Aorta (tissue), 5 donors: ENCODE results near the gene NTM. TPM values are rescaled to one million over a fixed set of nuclear protein-coding genes. Genes with fewer than 3 reads are reported as not detected.

ENCODE experiments used
- ATAC-seq: fragments of 200-7000 bp; cut with Tn5 transposase; one replicate; pipeline ENCODE4 v1.9.1; 2022; ENCODE audit warnings: moderate library complexity; ENCODE audit not compliant: low FRiP score
- DNase-seq, 2 donors: peaks; one replicate each; pipeline ENCODE4 v3.0.0-alpha.2; 2020
- H3K27ac ChIP-seq, 2 donors: one replicate each; pipeline ENCODE4 v1.5.1; 2013; ENCODE audit warnings: low read length in 2 of 2, mild to moderate bottlenecking in 2 of 2, moderate library complexity in 2 of 2, control low read depth in 1 of 2, inconsistent platforms in 1 of 2, low read depth in 1 of 2
- H3K27me3 ChIP-seq, 2 donors: one replicate each; pipeline ENCODE4 v1.6.1; 2013; ENCODE audit warnings: control low read depth in 1 of 2, low read length in 1 of 2, mild to moderate bottlenecking in 1 of 2, moderate library complexity in 1 of 2; ENCODE audit not compliant: insufficient read depth in 2 of 2, control insufficient read depth in 1 of 2
- H3K36me3 ChIP-seq, 2 donors: one replicate each; pipeline ENCODE4 v1.6.1; 2013; ENCODE audit warnings: control low read depth in 1 of 2, low read length in 1 of 2, mild to moderate bottlenecking in 1 of 2; ENCODE audit not compliant: insufficient read depth in 2 of 2, control insufficient read depth in 1 of 2
- H3K4me1 ChIP-seq, 2 donors: one replicate each; pipeline ENCODE4 v1.6.1; 2013; ENCODE audit warnings: low read length in 2 of 2, control low read depth in 1 of 2, mild to moderate bottlenecking in 1 of 2, moderate library complexity in 1 of 2; ENCODE audit not compliant: insufficient read depth in 2 of 2, control insufficient read depth in 1 of 2
- H3K4me3 ChIP-seq, 2 donors: one replicate each; pipeline ENCODE4 v1.5.1; 2013; ENCODE audit warnings: low read length in 2 of 2, control low read depth in 1 of 2, mild to moderate bottlenecking in 1 of 2
- H3K9me3 ChIP-seq: one replicate; pipeline ENCODE4 v1.6.1; 2013; ENCODE audit warnings: mild to moderate bottlenecking, low read length; ENCODE audit not compliant: control insufficient read depth
- WGBS, 2 donors: extraction: QIAGEN DNeasy Blood & Tissue Kit; methylation state at CpG; one replicate each; pipeline ENCODE4 v1.1.7; 2013; 5-methylcytosine and 5-hydroxymethylcytosine counted together
- intact Hi-C, 2 donors: fragments of 100-400 bp; cut with DNase I; formaldehyde crosslinking; loops; one replicate each; pipeline versions ENCODE4 v1.14.2 to v1.15.0; 2022
- polyA plus RNA-seq, 2 donors: library from polyadenylated mRNA; stranded (reverse); fragments of 200-250 nt; gene quantifications; one replicate each; pipeline ENCODE4 v1.2.3, GENCODE V29; 2013
- total RNA-seq, 2 donors: library from RNA; stranded (reverse); fragmentation: NEBNext Ultra II Directional; extraction: Animal tissue kit (Norgen Biotek cat#: 25700); gene quantifications; one replicate each; pipeline ENCODE4 v1.2.1, GENCODE V29; 2021
- donor health status: healthy with polysubstance abuse.
- donor health status: Bipolar disorder and iron deficiency.
- donor health status: DM: no; HTN: no; CAD: no.
- donor health status: DM: no; HTN: no; CAD: no.
- donor health status: DM: yes; HTN: yes; CAD: no.

The NTM gene
- total and polyA plus RNA-seq, 4 donors = 0.28 to 5.3 (median 1.9) TPM; not detected in 1

DNA sequence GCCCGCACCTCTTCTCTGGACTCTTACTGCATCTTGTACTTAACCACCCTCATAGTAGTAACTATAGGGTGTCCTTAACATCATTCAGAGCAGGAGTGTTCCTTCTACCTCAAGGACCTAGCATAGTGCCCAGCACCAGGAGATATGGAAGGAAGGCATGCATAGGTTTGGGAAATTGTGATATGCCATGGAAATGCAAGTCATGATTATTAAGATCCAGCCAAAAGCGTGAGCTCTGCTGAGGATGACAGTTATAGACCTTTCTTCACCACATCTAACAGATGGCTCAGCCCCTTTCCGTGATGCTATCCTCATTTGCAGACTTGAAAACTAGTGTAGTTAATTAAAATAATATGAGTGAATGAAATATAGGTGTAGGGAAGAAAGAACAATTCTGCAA is 746.1 kb downstream of the NTM start:
- Histone ChIP-seq H3K27ac (no peak overlapping the region), H3K36me3 (no peaks in the 10 kb centered on the region), H3K9me3 (no peaks in the 10 kb centered on the region), H3K4me3 (no peak overlapping the region), H3K4me1 (no peaks in the 10 kb centered on the region), H3K27me3 (peaks cover 0 to 4% of the 10 kb centered on the region in 2 donors)
- 84 to 88% methylated on average over 3 of the region's 3 CpGs for WGBS, 2 donors
- intact Hi-C loops = no loop called here
- ATAC-seq (no peak), DNase-seq (no peak)

DNA sequence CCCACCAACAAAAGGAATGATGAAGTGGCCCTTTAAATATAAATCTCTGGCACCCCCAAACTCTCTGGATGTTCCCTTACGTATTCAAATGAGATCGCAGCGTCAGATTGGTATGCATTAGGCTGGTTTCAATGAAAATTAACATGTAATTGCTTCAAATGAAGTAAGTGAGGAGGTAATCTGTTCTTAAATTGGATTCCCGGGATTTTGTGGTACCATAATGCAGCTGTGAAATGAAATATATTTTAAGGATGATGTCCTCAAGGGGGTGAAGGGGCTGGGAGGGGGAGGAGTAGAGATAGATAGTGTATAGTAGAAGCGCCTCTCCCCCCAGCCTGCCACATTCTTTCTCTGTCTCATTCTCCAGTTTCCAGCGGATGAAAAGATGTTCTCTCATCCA is 748.2 kb downstream of the NTM start:
- no peaks in the 10 kb centered on the region for H3K36me3 ChIP-seq
- H3K4me3 ChIP-seq = no peak overlapping the region
- no peaks in the 10 kb centered on the region for H3K4me1 ChIP-seq
- intact Hi-C loops = no loop called here
- 84 to 85% methylated on average over 6 of the region's 6 CpGs for WGBS, 2 donors
- H3K27ac ChIP-seq = no peak overlapping the region
- H3K9me3 ChIP-seq = no peaks in the 10 kb centered on the region
- peaks cover 0 to 4% of the 10 kb centered on the region in 2 donors for H3K27me3 ChIP-seq
- DNase-seq = no peak
- ATAC-seq = no peak

DNA sequence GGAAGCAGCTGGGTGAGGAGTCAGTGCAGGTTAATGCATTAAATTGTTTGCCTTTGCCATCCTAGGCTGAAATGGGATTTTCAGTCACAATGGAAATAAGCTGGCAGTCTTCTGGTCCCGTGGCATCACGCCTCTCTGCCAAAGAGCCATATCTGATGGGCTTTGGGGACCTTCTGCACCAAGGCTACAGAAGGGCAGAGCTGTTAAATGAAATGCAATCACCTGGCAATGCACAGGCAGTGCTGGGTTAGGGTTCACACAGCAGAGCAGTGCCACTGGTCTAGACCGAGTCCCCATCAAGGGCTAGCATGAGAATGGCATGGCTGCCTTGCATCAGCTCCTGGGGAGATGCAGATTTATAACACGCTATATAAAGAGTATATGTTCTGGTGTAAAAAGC is 749.2 kb downstream of the NTM start:
- H3K27ac ChIP-seq = no peak overlapping the region
- no peak overlapping the region for H3K4me3 ChIP-seq
- H3K36me3 ChIP-seq = no peaks in the 10 kb centered on the region
- DNase-seq (no peak), ATAC-seq (no peak)
- intact Hi-C loops = no loop called here
- H3K27me3 ChIP-seq = peaks cover 0 to 4% of the 10 kb centered on the region in 2 donors
- WGBS, 2 donors = 73 to 76% methylated on average over 4 of the region's 4 CpGs
- no peaks in the 10 kb centered on the region for H3K4me1 ChIP-seq
- H3K9me3 ChIP-seq = no peaks in the 10 kb centered on the region

DNA sequence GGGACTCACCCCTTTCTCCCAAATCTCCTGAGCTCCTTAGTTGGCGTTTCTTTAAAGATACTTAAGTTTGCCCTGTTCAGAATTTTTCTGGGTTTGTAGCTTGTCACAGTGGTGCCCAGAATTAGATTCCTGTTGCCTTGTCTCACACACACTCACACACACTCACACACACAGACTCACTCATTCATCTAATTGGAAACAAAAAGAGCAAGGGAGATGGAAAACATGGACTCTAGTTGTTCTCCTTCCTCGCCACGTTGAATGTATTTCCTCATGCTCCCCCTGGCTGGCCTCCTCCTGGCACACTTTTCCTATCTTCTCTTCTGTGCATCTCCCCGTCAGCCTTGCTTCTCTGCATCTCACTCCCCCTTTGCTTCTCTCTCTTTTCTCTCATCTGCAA is 752.3 kb downstream of the NTM start:
- ATAC-seq (no peak), DNase-seq (no peak)
- H3K27ac ChIP-seq = no peak overlapping the region
- no peaks in the 10 kb centered on the region for H3K9me3 ChIP-seq
- intact Hi-C loops = no loop called here
- H3K4me1 ChIP-seq = no peaks in the 10 kb centered on the region
- H3K36me3 ChIP-seq = no peaks in the 10 kb centered on the region
- H3K4me3 ChIP-seq = no peak overlapping the region
- WGBS, 2 donors = 55 to 56% methylated on average over 4 of the region's 4 CpGs
- no peaks in the 10 kb centered on the region for H3K27me3 ChIP-seq

DNA sequence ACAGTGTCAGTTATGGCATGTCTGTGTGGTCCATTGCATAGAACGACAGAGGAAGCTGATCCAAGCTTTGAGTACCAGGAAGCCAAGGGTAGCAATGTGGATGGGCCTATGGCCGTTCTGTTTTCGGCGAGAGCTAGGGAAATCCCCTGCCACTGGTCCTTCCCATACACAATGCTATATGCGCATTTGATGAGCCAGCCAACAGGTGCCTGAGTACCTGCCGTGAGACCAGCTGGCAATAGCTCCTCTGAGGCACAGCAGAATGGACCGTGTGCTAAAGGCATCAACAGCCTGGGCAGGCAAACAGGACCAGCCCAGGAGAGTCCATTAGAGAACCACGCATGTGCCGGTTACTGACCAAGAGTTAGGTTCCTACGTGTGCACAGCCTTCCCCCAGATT is 753.0 kb downstream of the NTM start:
- Histone ChIP-seq H3K36me3 (no peaks in the 10 kb centered on the region), H3K27me3 (no peaks in the 10 kb centered on the region), H3K4me3 (no peak overlapping the region), H3K27ac (no peak overlapping the region), H3K9me3 (no peaks in the 10 kb centered on the region), H3K4me1 (no peaks in the 10 kb centered on the region)
- WGBS, 2 donors = 62 to 65% methylated on average over 10 of the region's 10 CpGs
- no peak for DNase-seq
- intact Hi-C loops = no loop called here
- no peak for ATAC-seq

DNA sequence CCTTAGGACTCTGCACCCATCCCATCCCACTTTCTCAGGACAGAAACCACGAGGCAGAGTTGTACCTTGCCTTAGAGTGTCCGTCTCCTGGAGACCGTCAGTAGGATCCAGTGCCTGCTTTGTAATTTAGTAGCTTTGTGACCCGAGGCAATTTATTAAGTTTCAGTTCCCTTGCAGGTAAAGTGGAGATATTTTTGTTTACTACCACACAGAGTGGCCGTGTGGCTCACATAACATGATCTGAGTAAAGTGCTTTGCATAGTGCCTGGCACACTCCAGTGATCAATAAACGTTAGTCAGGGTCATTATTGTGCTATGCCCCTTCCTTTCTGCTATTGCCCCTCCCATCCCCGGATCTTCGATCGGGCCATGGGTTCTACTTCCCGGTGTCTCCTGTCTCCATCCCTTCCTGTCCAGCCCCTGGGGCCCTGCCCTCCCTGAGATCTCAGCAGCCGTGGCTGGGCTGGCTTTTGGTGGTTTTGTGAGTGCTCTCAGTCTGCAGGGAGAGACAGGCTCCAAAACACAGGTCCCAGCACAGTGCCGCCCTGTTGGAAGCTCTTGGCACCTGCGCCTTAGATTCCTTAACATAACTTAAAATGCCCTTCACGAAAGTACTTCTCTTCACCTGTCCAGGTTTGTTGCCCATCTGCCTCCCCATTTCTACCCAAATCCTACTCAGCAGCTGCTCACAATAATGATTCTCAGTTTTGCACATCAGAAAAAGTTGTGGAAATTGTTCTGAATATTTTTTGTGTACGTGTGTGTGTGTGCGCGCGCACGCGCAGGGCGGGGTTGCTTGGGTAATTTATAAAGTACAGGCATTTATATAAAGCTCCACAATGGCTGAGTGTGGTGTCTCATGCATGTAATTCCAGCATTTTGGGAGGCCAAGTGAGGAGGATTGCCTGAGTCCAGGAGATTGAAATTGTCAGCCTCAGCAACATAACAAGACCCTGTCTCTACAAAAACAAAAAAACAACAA is 753.7 kb downstream of the NTM start:
- no peaks in the 10 kb centered on the region for H3K4me1 ChIP-seq
- DNase-seq = no peak
- H3K4me3 ChIP-seq = no peak overlapping the region
- H3K27me3 ChIP-seq = no peaks in the 10 kb centered on the region
- H3K36me3 ChIP-seq = no peaks in the 10 kb centered on the region
- WGBS, 2 donors = 76% methylated on average over 21 of the region's 21 CpGs
- H3K9me3 ChIP-seq = no peaks in the 10 kb centered on the region
- no peak overlapping the region for H3K27ac ChIP-seq
- ATAC-seq = no peak
- intact Hi-C loops = no loop called here

DNA sequence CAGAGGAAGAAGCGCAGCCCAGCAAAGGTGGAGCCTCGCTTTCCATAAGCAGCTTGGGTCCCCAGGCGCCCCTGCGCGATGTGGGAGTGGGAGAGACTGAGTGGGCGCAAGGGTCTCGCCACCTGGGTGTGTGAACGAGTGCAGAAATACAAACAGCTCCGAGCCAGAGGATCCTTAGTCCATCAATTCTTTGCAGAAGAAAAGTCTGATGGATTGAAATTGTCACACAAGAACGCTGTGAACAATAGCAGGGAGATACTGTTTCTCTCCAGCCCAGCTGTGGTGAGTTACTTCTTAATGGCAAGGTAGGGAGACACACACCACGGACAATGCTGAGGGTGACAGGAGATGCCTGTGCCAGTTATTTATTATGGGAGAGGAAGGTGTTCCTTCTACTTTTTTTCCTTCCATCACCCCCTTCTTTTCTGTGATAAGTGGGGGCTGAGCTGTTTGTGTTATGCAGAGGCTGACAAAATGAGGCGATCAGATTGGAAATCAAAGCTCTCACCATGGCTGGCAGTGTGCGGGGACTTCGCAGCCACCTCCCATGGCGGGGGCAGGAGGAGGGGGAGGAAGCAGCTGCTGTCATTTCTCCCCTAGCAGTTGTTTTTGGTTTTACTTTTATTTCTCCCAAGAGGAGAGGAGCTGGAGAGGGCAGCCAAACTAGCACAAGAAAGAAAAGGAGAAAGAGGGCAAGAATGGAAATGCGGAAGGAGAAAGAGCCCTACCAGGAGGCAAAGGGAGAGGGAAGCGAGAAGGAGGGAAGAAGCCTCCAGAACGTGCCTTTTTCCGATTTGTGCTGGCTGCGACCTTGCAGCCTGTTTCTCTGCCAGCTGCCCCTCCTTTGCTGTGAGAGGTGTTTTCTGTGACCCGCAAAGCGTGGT is 755.8 kb downstream of the NTM start:
- H3K27ac ChIP-seq = no peak overlapping the region
- intact Hi-C loops = no loop called here
- ATAC-seq = peak; percentile 47
- H3K9me3 ChIP-seq = no peaks in the 10 kb centered on the region
- no peaks in the 10 kb centered on the region for H3K27me3 ChIP-seq
- DNase-seq = no peak
- no peak overlapping the region for H3K4me3 ChIP-seq
- no peaks in the 10 kb centered on the region for H3K4me1 ChIP-seq
- 10 to 12% methylated on average over 22 of the region's 22 CpGs for WGBS, 2 donors
- H3K36me3 ChIP-seq = no peaks in the 10 kb centered on the region

DNA sequence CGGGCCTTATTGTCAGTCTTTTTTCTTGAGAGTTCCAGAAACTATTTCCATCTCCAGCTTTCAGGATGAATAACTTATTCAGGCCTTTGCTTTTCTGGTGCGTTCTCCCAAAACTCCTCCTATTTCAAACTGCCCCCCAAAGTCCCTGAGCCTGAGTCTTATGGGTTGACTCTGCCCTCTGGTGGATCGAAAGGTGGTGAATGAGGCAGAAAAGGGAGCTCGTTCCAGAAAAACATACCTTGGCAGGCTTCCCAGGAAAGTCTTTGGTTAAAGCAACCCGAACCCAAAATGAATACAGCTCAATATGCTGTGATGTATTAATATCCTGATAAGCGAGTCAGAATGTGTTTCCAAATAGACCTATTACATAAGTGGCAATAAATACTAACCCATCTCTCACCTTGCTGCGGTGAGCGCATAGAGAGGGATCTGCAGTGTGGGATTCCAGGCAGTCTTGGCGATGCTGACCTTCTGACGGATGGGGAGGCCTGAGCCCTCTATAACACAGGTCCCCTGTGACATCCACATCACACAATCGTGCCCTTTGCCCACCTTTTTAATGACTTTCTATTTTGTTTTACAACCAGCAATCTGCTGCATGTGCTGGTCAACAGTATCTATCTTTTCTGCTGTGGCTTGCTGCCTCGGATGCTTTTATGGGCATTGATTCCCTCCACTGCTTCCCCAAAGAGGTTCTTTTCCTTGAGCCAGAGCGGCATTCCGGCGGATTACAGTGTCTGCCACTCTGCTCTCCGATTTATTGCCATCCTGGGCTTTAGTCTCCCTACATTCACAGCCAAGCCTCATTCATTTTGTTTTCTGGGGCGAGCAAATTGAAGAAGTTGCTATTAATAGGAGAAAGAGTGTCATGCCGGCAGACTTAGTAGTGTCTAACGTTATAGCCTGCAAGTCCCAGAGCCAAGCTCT is 756.8 kb downstream of the NTM start:
- ATAC-seq = peak; percentile 79
- intact Hi-C loops = no loop called here
- no peaks in the 10 kb centered on the region for H3K9me3 ChIP-seq
- H3K27ac ChIP-seq = no peak overlapping the region
- DNase-seq = peak in 1 of 2 donors; percentile 59
- H3K4me1 ChIP-seq = no peaks in the 10 kb centered on the region
- H3K36me3 ChIP-seq = no peaks in the 10 kb centered on the region
- no peaks in the 10 kb centered on the region for H3K27me3 ChIP-seq
- H3K4me3 ChIP-seq = no peak overlapping the region
- 16 to 28% methylated on average over 19 of the region's 19 CpGs for WGBS, 2 donors
